WERI-Rb-1 (cell line): ENCODE results near the gene BOC.
A peak's percentile ranks its signal among the peaks of the same experiment; 100 is the strongest.

ENCODE experiments used
- DNase-seq: peaks from one replicate; pipeline ENCODE4 v3.0.0-alpha.2; 2020
- H3K27ac ChIP-seq: fragments of 250-450 bp; sonication (Bioruptor Pico); 2 replicates; pipeline ENCODE4 v1.5.1; 2020; ENCODE audit warnings: mild to moderate bottlenecking, moderate library complexity
- H3K27me3 ChIP-seq: fragments of 250-450 bp; sonication (Bioruptor Pico); 2 replicates; pipeline ENCODE4 v1.5.1; 2021; ENCODE audit warnings: mild to moderate bottlenecking, low read depth, moderate library complexity; ENCODE audit not compliant: insufficient read depth, severe bottlenecking
- H3K36me3 ChIP-seq: fragments of 250-450 bp; sonication (Bioruptor Pico); 2 replicates; pipeline ENCODE4 v1.5.1; 2020; ENCODE audit warnings: mild to moderate bottlenecking, moderate library complexity
- H3K4me3 ChIP-seq: 2 replicates; pipeline ENCODE4 v1.5.1; 2011; ENCODE audit warnings: low read depth, mild to moderate bottlenecking, control low read depth, low read length
- H3K9me3 ChIP-seq: fragments of 250-450 bp; sonication (Bioruptor Pico); 2 replicates; pipeline ENCODE4 v1.5.1; 2021; ENCODE audit warnings: mild to moderate bottlenecking, moderate library complexity; ENCODE audit not compliant: severe bottlenecking
- TF ChIP-seq, protein P1 (sequence below): IDR thresholded peaks from 2 replicates; pipeline ENCODE4 v1.5.1; 2011; ENCODE audit warnings: low read depth, mild to moderate bottlenecking, control low read depth, inconsistent platforms, low read length

The BOC gene

DNA sequence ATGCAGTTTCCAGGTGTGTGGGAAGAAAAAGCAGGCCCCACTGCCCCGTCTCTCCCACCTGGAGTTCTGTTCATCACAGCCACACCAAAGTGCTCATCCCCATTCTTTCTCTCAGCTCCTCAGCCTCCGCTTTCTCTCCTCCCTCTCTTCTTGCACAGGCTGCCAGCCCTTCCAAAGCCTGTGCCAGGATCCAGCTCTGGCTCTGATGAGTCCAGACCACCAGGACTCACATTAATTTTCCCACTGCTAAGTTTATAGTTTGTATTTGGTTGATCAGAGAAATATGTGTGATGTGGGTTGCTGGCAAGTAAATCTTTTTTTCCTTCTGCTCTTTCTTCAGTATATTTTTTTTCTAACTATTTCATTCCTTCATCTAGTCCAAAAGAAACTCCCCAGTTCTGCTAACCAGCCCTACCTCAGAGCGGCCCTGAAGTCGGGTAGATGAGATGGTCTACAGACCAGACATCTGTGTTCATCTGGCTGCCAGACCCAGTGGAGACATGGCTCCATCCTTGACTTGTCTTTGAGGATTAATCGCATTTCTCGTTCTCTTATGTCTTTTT lies 49.8 kb downstream of the BOC start:
- Histone ChIP-seq H3K9me3 (no peaks in the 10 kb centered on the region), H3K27me3 (no peaks in the 10 kb centered on the region), H3K36me3 (no peaks in the 10 kb centered on the region), H3K27ac (no peak overlapping the region), H3K4me3 (no peak overlapping the region)
- TF ChIP-seq, protein P1, sequence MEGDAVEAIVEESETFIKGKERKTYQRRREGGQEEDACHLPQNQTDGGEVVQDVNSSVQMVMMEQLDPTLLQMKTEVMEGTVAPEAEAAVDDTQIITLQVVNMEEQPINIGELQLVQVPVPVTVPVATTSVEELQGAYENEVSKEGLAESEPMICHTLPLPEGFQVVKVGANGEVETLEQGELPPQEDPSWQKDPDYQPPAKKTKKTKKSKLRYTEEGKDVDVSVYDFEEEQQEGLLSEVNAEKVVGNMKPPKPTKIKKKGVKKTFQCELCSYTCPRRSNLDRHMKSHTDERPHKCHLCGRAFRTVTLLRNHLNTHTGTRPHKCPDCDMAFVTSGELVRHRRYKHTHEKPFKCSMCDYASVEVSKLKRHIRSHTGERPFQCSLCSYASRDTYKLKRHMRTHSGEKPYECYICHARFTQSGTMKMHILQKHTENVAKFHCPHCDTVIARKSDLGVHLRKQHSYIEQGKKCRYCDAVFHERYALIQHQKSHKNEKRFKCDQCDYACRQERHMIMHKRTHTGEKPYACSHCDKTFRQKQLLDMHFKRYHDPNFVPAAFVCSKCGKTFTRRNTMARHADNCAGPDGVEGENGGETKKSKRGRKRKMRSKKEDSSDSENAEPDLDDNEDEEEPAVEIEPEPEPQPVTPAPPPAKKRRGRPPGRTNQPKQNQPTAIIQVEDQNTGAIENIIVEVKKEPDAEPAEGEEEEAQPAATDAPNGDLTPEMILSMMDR = no peak
- no peak for DNase-seq

DNA sequence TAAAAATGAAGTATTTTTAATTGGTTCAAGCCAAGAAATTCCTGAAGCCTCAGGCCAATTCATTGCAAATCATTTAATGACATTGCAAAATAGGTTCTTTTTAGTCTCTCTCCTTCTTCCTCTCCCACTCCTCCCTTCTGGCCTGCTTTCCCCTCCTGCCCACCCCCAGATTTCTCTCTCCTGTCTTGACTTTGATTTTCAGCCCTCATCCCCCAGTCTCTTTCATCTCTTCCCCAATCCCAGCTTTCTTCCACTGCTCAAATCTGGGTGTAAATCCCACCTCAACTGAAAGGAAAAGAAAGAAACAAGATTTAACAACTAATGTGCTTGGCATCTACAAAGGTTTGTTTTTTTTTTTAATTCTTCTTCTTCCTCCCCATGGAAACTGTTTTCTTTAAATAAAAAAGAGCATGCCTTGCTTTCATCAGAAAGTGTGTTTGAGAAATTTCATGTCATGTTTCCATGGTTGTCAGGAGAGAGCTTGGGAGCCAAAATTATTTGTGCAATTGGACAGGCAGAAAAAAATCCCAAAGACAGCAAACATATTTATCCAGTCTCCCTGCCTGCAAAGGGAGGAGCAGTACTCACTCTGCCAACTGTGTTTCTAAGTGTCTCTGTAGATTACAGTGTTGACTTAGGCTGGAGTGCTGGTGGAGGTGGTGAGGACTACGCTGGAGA lies 50.4 kb downstream of the BOC start:
- TF ChIP-seq, protein P1 = no peak
- H3K36me3 ChIP-seq = no peaks in the 10 kb centered on the region
- H3K27ac ChIP-seq = no peak overlapping the region
- H3K9me3 ChIP-seq = no peaks in the 10 kb centered on the region
- no peak for DNase-seq
- H3K4me3 ChIP-seq = no peak overlapping the region
- no peaks in the 10 kb centered on the region for H3K27me3 ChIP-seq

DNA sequence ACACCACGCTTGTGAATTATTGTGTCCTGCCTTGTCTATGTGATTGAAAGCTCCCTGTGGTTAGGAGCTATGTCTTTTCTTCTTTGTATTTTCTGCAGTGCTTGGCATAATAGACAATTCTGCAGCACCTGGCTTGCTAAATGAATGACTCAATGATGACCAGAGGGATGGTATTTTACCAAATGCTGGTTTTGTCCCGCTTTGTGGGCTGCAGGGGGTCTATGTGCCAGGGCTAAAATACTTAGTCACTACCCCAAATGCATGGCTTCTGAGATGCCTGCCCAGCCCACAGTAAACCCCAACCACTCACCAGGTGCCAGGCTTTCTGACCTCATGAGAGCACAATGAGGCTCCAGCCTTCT lies 50.9 kb downstream of the BOC start:
- H3K4me3 ChIP-seq = no peak overlapping the region
- no peaks in the 10 kb centered on the region for H3K36me3 ChIP-seq
- no peaks in the 10 kb centered on the region for H3K9me3 ChIP-seq
- H3K27me3 ChIP-seq = no peaks in the 10 kb centered on the region
- TF ChIP-seq, protein P1 = no peak
- no peak for DNase-seq
- no peak overlapping the region for H3K27ac ChIP-seq

DNA sequence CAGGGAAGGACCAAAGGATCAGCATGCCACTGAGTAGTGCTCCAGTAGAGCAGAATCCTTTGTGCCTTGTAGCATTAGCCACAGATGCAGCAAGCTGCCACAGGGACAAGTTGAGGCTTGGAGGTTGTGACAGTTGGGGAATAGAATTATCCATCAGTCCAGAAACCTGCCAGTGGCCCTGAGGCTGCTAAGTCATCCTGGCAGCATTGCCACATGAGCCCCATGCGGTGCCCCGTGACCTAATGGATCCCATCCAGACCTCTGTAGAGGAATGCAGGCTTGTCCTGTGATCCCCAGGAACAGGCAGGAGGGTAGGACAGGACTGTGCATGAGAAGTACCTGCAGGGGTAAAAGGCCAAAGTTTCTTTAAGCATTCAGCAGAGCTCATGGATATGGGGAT lies 51.7 kb downstream of the BOC start:
- H3K36me3 ChIP-seq = no peaks in the 10 kb centered on the region
- TF ChIP-seq, protein P1 = no peak
- H3K9me3 ChIP-seq = no peaks in the 10 kb centered on the region
- H3K27me3 ChIP-seq = no peaks in the 10 kb centered on the region
- H3K27ac ChIP-seq = no peak overlapping the region
- H3K4me3 ChIP-seq = no peak overlapping the region
- DNase-seq = no peak

DNA sequence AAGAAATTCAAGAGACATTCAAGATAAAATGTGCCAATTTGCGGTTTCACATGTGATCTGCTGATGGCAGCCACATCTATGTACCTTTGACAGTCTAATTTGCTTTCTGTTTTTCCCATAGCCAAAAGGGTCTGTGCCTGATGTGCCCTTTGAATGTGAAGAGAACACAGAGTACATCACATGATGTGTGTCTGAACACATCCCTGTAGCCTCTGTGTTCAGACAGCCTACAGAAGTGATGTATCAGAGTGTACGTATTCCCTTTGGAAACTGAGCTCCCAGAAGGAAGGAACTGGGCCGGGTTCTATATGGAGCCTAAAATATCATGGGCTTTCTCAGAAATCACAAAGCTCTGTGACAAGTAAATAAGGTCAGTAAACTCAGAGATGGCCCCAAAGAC lies 52.4 kb downstream of the BOC start:
- DNase-seq = no peak
- Histone ChIP-seq H3K9me3 (no peaks in the 10 kb centered on the region), H3K4me3 (no peak overlapping the region), H3K27ac (peak overlapping the region; percentile 83), H3K36me3 (no peaks in the 10 kb centered on the region), H3K27me3 (no peaks in the 10 kb centered on the region)
- TF ChIP-seq, protein P1 = no peak
